Measurements from ENCODE around the gene CIC.
"Not testable (repeated sequence)": the region's sequence is repeated elsewhere in the genome, so short reads cannot be mapped to it uniquely, and the experiment has no call there.

CIC gene

DNA sequence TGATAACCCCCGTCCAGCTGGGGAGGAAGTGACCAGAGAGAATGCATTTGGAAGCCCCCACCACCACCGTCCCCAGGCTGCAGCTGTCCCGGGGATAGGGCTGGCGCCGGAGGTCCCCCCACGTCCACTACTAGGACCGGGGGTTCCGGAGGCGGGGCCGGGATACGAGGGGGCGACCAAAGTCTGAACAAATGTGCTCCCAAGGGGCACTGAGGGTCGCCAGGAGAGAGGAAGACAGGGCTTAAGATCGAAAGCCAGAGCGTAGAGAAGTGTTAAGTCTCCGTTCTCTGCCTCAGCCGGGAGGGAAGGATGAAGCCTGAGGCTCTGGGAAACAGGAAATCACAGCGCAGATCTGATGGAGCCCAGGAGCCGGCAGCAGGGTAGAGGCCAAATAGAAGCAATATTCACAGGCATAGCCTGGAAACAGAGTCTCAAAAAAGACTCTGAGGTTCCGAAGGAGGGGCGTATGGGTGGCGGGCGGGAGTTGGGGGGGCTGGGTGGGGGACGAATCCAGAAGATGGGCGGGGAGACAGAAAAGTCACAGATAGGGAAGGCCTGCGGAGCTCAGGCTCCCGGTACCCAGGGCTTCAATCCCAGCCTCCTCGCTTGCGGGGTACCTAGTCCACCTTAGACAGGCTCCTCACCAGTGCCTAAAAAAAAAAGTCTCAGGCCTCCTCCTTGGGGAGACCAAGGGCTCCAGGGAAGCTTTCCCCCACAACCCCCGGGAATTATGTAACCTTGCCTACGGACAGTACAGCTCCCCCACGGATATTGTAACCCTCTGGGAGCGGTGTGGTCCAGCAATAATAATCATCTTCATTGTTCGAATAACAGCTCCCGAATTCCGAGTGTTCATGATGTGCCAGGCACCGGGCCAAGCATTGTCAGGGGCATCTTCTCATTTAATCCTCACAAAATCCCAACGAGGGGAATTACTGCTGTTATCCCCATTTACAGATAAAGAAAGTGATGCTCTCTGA is 13.0 kb upstream of the CIC start:
- DNase-seq (ENCODE audit: low spot score), result peak; percentile 65

- not testable (repeated sequence) for DNase-seq (ENCODE audit: low spot score)
Observed at GRCh38 chr19:42257842-42258241, 11.2 kb upstream of the CIC start.

DNA sequence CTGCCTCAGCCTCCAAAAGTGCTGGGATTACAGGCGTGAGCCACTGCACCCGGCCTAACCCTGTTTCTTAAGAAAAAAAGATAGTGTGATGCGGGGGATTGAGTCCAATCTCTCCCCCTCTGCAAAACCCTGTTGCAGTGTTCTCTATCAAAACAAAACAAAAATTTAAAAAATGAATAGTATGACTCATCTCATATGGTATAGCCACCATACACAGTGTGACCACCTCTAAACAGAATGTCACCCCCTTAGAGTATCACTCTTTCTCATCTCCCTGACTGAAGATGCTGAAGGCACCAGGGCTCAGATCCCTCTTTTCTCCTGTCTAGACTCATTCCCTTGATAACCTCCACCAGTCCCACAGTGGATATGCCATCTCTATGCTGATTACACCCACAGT is 7.3 kb upstream of the CIC start:
- DNase-seq (ENCODE audit: low spot score), result no peak

GRCh38 chr19:42266105-42266504 is 2.9 kb upstream of the CIC start:
- DNase-seq (ENCODE audit: low spot score), result not testable (repeated sequence)

GRCh38 chr19:42266928-42267603 is 2.0 kb upstream of the CIC start:
- DNase-seq (ENCODE audit: low spot score), result not testable (repeated sequence)

DNA sequence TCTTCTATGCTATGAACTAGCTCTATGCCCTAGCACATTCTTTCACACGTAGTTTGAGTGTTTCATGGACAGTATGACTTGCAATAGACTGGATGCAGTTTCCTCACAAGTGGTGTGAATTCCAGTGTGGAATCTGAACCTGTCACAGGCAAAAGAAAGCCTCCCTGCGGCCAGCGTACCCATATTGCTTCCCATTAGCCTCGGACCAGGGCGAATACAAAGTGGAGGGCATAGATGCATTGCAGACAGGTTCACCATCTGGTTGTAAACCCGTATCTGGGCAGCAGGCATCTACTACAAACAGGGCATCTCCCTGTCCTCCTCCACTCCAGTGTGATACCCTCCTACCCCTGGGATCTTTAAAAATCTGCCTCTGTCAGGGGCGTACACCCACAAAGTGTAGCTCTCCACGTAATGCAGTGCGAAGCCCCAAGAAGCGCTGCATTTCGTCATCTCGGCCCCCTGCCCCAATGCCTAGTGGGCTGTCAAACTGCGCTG is 1.4 kb upstream of the CIC start:
- no peak for DNase-seq (ENCODE audit: low spot score)

- DNase-seq (ENCODE audit: low spot score), result peak; percentile 100
Observed at GRCh38 chr19:42268142-42268703, 829 bp upstream of the CIC start.

DNA sequence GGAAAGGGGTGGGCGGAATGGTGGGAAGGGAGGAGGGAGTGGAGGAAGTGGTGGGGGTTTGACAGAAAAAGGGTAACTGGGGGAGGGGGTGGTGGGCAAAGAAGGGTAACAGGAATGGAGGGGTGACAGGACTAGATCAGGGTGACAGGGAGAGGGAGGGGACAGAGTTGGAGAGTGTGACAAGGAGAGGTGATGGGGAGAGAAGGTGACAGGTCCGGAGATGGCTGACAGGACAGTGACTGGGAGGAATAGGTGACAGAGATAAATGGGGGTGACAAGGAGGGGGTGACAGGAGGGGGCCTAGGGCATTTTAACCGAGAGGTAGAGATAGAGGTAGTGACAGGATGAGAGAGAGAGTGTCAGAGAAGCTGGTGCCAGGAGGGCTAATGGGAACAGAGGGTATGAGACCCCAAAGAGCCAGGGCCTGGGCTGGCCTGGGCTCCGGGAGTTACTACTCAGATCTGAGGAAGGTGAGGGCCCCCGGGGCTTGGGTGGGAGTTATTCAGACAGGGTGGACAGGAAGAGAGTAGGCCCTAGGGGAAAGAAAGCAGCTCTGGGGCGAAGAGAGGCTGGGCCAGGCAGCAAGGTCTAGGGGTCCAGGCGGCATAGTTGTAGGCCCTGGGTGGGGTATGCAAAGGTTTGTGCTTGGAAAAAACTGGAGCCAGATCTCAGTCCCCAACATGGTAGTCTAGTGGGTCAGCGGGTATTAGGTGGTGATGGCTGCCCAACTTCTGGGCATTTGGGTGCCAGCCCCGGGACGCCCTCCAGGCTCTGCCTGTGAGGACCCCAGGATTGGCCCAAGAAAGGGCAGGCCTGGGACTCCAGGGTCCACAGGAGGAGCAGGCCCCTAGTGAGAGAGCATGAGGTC is 660 bp downstream of the CIC start:
- no peak for DNase-seq (ENCODE audit: low spot score)

DNA sequence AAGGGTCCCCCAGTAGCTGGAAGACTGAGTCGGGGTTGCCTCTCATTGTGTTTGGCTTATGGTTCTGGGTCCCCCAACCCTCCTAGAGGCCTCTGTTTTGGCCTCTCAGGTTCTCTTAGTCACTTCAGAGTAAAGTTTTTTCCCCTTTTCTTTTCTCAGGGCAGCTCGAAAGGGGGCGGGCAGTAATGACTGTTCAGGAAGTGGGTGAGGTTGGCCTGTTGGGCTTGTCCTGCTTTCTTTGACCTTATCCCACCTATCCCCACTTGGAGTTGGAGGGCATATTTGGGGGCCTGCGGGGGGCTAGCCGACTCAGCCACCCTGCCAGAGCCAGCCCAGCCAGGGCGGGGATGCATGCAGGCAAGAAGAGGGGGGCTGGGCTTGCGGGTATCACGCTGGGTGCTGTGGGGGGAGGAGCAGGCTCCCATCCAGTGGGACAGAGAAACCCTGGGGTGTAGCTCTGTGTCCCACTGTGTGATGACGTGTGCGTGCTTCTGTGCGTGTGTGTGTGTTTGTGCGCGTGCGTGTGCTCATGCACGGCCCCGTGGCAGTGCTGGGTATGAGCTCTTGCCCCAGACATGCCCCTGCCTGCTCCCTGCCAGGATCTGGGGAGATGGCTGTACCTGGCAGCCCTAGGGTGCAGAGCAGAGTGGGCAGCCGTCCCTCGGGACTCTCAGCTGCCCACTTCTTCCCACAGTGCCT is 1.4 kb downstream of the CIC start:
- DNase-seq (ENCODE audit: low spot score), result no peak

DNA sequence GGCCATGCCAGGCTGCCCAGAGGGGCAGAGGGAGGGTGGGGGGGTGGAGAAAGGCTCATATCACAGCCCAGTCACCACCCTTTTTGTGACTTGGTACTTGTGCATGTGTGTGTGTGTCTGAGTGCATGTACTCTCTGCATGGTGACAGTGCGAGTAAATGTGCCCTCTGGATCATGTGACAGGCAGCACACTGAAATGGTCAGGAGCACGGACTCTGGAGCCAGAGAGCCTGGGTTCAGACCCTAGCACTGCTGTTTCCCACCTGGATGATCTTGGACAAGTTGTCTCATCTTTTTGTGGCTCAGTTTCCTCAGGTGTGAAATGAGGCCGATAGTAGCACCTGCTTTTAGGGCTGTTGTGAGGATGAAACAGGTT is 2.0 kb downstream of the CIC start:
- DNase-seq (ENCODE audit: low spot score), result no peak

DNA sequence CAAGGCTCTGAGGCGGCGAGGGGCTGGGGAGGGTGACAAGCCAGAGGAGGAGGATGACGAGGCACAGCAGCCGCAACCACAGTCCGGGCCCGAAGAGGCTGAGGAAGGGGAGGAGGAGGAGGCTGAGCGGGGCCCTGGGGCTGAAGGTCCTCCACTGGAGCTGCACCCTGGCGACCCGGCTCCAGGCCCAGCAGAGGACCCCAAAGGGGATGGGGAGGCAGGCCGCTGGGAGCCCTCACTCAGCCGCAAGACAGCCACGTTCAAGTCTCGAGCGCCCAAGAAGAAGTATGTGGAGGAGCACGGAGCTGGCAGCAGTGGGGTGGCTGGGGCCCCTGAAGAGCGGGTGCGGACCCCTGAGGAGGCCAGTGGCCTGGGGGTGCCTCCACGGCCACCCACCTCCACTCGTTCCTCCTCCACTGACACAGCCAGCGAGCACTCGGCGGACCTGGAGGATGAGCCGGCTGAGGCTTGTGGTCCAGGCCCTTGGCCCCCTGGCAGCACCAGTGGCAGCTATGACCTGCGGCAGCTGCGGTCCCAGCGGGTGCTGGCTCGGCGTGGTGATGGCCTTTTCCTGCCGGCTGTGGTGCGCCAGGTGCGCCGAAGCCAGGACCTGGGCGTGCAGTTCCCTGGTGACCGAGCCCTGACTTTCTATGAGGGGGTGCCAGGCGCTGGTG is 2.9 kb downstream of the CIC start:
- no peak for DNase-seq (ENCODE audit: low spot score)

DNA sequence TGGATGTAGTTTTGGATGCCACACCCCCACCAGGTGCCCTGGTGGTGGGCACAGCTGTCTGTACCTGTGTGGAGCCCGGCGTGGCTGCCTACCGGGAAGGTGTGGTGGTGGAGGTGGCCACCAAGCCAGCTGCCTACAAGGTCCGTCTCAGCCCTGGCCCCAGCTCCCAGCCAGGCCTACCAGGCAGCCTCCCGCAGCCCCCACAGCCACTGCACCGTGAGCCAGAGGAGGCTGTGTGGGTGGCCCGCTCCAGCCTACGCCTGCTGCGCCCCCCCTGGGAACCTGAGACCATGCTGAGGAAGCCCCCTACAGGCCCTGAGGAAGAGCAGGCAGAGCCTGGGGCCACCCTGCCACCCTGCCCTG is 3.5 kb downstream of the CIC start:
- DNase-seq (ENCODE audit: low spot score), result no peak

DNA sequence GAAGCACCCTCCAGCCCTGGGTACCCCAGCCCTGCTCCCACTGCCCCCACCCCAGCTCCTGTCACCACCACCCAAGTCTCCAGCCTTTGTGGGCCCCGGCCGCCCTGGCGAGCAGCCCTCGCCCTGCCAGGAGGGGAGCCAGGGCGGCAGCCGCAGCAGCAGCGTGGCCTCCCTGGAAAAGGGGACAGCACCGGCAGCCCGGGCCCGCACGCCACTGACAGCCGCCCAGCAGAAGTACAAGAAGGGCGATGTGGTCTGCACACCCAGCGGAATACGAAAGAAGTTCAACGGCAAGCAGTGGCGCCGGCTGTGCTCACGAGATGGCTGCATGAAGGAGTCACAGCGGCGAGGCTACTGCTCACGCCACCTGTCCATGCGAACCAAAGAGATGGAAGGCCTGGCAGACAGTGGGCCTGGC is 3.9 kb downstream of the CIC start:
- no peak for DNase-seq (ENCODE audit: low spot score)

DNA sequence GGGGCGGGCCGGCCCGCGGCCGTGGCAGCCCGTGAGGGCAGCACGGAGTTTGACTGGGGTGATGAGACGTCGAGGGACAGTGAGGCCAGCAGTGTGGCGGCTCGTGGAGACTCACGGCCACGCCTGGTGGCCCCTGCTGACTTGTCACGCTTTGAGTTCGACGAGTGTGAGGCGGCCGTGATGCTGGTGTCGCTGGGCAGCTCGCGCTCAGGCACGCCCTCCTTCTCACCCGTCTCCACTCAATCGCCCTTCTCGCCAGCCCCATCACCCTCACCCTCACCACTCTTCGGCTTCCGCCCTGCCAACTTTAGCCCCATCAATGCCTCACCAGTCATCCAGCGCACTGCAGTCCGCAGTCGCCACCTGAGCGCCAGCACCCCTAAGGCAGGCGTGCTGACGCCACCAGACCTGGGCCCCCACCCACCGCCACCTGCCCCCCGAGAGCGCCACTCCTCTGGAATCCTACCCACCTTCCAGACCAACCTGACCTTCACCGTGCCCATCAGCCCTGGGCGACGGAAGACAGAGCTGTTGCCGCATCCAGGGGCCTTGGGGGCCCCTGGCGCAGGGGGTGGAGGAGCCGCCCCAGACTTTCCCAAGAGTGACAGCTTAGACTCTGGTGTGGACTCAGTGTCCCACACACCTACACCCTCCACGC is 4.5 kb downstream of the CIC start:
- no peak for DNase-seq (ENCODE audit: low spot score)

GRCh38 chr19:42274065-42274682 is 5.1 kb downstream of the CIC start:
- no peak for DNase-seq (ENCODE audit: low spot score)

DNA sequence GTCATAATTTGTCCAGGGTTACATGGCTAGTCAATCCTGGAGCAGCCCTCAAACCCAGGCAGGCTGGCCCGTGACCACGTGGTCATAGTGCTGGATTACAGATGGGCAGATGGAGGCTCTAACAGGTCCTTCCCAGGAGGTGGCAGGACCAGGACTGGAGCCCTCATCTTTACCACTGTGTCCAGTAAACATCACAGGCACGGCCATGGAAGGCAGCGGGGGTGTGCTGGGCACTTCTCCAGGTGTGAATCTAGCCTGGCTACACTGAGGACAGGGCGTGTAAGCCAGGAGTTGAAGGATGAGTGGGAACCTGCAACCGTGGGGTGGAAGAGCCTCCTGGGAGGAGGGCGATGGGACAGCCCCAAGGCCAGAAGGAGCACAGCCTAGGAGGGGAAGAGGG is 6.1 kb downstream of the CIC start:
- no peak for DNase-seq (ENCODE audit: low spot score)

DNA sequence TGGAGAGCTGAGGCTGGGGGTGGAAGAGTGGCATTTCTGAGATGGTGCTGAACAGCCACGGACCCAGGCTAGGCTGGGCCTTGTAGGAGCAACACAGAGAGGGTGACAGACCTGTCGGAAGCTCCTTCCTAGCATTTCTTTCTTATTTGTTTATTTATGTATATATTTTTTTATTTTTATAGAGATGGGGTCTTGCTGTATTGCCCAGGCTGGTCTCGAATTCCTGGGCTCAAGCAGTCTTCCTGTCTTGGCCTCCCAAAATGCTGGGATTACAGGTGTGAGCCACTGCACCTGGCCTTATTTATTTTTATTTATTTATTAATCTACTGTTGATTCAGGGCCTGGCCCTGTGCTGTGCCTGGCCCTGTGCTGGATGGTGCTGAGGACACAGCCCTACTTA is 6.5 kb downstream of the CIC start:
- no peak for DNase-seq (ENCODE audit: low spot score)

DNA sequence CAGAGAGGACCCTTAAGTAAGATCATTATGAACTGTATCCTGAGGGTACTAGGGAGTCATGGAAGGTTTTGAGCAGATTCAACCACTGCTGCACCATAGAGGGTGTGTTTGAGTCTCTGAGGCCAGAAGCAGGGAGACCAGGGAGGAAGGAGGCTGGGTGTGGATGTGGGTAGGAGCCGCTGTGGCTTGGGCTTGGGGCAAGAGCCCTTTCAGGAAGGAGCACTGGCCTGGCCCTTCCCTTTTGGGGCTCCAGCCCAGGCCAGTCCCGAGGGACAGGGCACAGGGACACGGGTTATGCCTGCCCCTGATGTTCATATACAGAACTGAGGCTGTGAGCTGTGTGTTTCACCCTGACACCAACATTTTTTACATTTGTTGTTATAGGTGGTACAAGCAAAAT is 7.2 kb downstream of the CIC start:
- no peak for DNase-seq (ENCODE audit: low spot score)

- no peak for DNase-seq (ENCODE audit: low spot score)
Observed at GRCh38 chr19:42276821-42277220, 7.8 kb downstream of the CIC start.

Measured in SW480 (cell line).